Panc1 (cell line): ENCODE data around the gene ERCC6. TPM values are rescaled to one million over a fixed set of nuclear protein-coding genes. Genes with fewer than 3 reads are reported as not detected.

ENCODE experiments used
- ATAC-seq: fragments of 200-7000 bp; cut with Tn5 transposase; 2 replicates; pipeline ENCODE4 v1.9.1; 2020; ENCODE audit warnings: mild to moderate bottlenecking, moderate library complexity
- BruUV-seq: library from RNA; stranded (reverse); fragments of 400-500 nt; replicated peaks from 2 replicates; lab custom pipeline; 2021; lab: Mats Ljungman, UMichigan
- CTCF ChIA-PET: fragments of 300-600 bp; sonication (Branson Sonifier 250); formaldehyde crosslinking; loops from one replicate; lab custom pipeline; 2022; ENCODE audit warnings: antibody characterized with exemption; lab: Charles Lee
- POLR2A ChIA-PET: fragments of 300-600 bp; sonication (Branson Sonifier 250); formaldehyde crosslinking; loops from one replicate; lab custom pipeline; 2022; ENCODE audit warnings: antibody characterized with exemption; lab: Charles Lee
- DNase-seq: peaks from one replicate; pipeline ENCODE4 v3.0.0-alpha.2; 2010; ENCODE audit warnings: low read depth, low spot score
- H3K27ac ChIP-seq: 2 replicates; pipeline ENCODE4 v1.5.1; 2011; ENCODE audit warnings: mild to moderate bottlenecking, low read length, inconsistent platforms
- H3K27me3 ChIP-seq: fragments of 200-500 bp; sonication (Bioruptor generic); 2 replicates; pipeline ENCODE4 v1.6.0; 2014; ENCODE audit warnings: low read length, inconsistent platforms; ENCODE audit not compliant: control insufficient read depth, insufficient read depth
- H3K36me3 ChIP-seq: fragments of 200-500 bp; sonication (Bioruptor generic); 2 replicates; pipeline ENCODE4 v1.5.1; 2014; ENCODE audit warnings: inconsistent platforms, mild to moderate bottlenecking, low read length, moderate library complexity; ENCODE audit not compliant: control insufficient read depth, insufficient read depth
- H3K4me1 ChIP-seq: 2 replicates; pipeline ENCODE4 v1.5.1; 2011; ENCODE audit warnings: inconsistent platforms, mild to moderate bottlenecking, low read length, moderate library complexity; ENCODE audit not compliant: control insufficient read depth, insufficient read depth
- H3K4me3 ChIP-seq, 2 experiments: 2 replicates each; pipeline ENCODE4 v1.5.1; 2011 to 2012; ENCODE audit warnings: low read depth in 2 of 2, low read length in 2 of 2, mild to moderate bottlenecking in 2 of 2, inconsistent platforms in 1 of 2, moderate library complexity in 1 of 2
- H3K9me3 ChIP-seq: fragments of 200-500 bp; sonication (Bioruptor generic); 2 replicates; pipeline ENCODE4 v1.5.1; 2014; ENCODE audit warnings: low read depth, mild to moderate bottlenecking, inconsistent platforms, low read length, moderate library complexity; ENCODE audit not compliant: control insufficient read depth, insufficient read depth
- POLR2AphosphoS5 ChIP-seq: IDR thresholded peaks from 2 replicates; pipeline ENCODE4 v1.6.1; 2012; ENCODE audit warnings: mild to moderate bottlenecking, low read depth, low read length, moderate library complexity
- SIN3A ChIP-seq: IDR thresholded peaks from 2 replicates; pipeline ENCODE4 v1.6.1; 2012; ENCODE audit warnings: low read depth, mild to moderate bottlenecking, low read length, moderate library complexity, borderline replicate concordance; ENCODE audit not compliant: insufficient read depth
- TCF7L2 ChIP-seq: IDR thresholded peaks from 2 replicates; pipeline ENCODE4 v1.6.1; 2011; ENCODE audit warnings: mild to moderate bottlenecking, low read depth, low read length, inconsistent platforms
- in situ Hi-C: cut with HindIII; loops from 2 replicates; pipeline ENCODE4 v1.10.0; 2016; ENCODE audit warnings: low sequenced_read_pairs, low pct_unique_long_range_greater_than_20kb
- intact Hi-C: fragments of 100-400 bp; cut with micrococcal nuclease; formaldehyde crosslinking; loops from one replicate; pipeline ENCODE4 v1.10.0; 2022; ENCODE audit not compliant: unreplicated experiment
- total RNA-seq: library from RNA; stranded (reverse); gene quantifications from one replicate; pipeline ENCODE4 v1.2.1, GENCODE V29; 2021; ENCODE audit not compliant: unreplicated experiment
- TF ChIP-seq, protein P1 (sequence below): fragments of 450-650 bp; IDR thresholded peaks from 2 replicates; pipeline ENCODE4 v1.5.1; 2017; ENCODE audit warnings: mild to moderate bottlenecking
- TF ChIP-seq, protein P2 (sequence below), 2 experiments: IDR thresholded peaks; 2 replicates each; pipeline ENCODE4 v1.6.1; 2011 to 2012; ENCODE audit warnings: low read depth in 2 of 2, control low read depth in 1 of 2, low read length in 1 of 2, mild to moderate bottlenecking in 1 of 2, moderate library complexity in 1 of 2; ENCODE audit not compliant: insufficient read depth in 1 of 2

Gene ERCC6
- total RNA-seq, 1 experiment from 2014 or later: 19.1 TPM

DNA sequence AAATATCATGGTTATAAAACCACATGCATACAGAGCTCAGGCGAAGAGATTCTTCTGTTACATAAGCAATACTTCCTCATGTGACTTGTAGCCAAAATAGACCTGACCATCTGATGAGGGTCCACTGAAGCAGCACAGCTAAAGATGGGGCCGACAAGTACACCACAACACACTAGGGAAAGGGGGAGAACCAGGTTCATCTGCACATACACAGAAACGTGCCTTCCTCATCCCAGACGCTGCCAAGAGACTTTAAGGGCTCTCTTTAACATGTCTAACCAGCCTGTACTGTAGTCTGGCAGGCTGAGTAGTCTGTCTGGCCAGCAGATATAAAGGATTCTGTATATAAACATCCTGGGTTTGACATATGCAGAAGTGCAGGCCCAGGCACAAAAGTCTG is 30.3 kb downstream of the ERCC6 start:
- no peaks in the 10 kb centered on the region for H3K9me3 ChIP-seq
- no peaks in the 10 kb centered on the region for H3K4me1 ChIP-seq
- BruUV-seq: no TSS peak
- no peak overlapping the region for H3K4me3 ChIP-seq
- no peak for TF ChIP-seq POLR2AphosphoS5
- TF ChIP-seq, protein P1, sequence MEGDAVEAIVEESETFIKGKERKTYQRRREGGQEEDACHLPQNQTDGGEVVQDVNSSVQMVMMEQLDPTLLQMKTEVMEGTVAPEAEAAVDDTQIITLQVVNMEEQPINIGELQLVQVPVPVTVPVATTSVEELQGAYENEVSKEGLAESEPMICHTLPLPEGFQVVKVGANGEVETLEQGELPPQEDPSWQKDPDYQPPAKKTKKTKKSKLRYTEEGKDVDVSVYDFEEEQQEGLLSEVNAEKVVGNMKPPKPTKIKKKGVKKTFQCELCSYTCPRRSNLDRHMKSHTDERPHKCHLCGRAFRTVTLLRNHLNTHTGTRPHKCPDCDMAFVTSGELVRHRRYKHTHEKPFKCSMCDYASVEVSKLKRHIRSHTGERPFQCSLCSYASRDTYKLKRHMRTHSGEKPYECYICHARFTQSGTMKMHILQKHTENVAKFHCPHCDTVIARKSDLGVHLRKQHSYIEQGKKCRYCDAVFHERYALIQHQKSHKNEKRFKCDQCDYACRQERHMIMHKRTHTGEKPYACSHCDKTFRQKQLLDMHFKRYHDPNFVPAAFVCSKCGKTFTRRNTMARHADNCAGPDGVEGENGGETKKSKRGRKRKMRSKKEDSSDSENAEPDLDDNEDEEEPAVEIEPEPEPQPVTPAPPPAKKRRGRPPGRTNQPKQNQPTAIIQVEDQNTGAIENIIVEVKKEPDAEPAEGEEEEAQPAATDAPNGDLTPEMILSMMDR: no peak
- no peak for TF ChIP-seq TCF7L2
- TF ChIP-seq SIN3A: no peak
- TF ChIP-seq, protein P2, sequence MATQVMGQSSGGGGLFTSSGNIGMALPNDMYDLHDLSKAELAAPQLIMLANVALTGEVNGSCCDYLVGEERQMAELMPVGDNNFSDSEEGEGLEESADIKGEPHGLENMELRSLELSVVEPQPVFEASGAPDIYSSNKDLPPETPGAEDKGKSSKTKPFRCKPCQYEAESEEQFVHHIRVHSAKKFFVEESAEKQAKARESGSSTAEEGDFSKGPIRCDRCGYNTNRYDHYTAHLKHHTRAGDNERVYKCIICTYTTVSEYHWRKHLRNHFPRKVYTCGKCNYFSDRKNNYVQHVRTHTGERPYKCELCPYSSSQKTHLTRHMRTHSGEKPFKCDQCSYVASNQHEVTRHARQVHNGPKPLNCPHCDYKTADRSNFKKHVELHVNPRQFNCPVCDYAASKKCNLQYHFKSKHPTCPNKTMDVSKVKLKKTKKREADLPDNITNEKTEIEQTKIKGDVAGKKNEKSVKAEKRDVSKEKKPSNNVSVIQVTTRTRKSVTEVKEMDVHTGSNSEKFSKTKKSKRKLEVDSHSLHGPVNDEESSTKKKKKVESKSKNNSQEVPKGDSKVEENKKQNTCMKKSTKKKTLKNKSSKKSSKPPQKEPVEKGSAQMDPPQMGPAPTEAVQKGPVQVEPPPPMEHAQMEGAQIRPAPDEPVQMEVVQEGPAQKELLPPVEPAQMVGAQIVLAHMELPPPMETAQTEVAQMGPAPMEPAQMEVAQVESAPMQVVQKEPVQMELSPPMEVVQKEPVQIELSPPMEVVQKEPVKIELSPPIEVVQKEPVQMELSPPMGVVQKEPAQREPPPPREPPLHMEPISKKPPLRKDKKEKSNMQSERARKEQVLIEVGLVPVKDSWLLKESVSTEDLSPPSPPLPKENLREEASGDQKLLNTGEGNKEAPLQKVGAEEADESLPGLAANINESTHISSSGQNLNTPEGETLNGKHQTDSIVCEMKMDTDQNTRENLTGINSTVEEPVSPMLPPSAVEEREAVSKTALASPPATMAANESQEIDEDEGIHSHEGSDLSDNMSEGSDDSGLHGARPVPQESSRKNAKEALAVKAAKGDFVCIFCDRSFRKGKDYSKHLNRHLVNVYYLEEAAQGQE (IDR thresholded peaks at IDR 0.05; ENCODE audit: insufficient read depth in 1 of 2, low read depth in 2 of 2, low read length in 1 of 2): no peak
- no peaks in the 10 kb centered on the region for H3K36me3 ChIP-seq
- no peak overlapping the region for H3K27ac ChIP-seq
- POLR2A ChIA-PET: no interaction called here
- in situ Hi-C loops: no loop called here
- intact Hi-C loops: no loop called here
- H3K27me3 ChIP-seq: no peaks in the 10 kb centered on the region
- DNase-seq: no peak
- CTCF ChIA-PET: interaction anchor here (1.8 kb wide), 1 partner anchor 10 kb away, joined by 6 read pairs; no protein-coding TSS in a partner anchor
- ATAC-seq: no peak

DNA sequence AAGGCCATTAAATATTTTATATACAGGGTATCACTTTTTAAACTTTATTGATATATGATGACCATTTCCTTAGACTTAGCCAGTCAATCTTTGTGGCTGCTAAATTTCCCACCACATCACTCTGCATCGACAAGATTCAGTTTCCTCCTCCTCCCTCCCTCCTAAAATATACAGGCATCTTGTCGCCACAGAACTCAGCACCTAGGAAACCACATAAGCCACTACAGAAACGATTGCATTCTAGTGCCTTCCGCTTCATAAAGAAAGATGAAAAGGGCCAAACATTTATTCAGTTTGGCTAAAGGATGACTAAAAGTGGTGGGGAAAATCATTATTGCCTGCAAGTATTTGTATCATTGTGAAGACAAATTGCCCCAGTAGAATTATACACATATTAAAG is 30.7 kb downstream of the ERCC6 start:
- in situ Hi-C loops (no loop called here), intact Hi-C loops (no loop called here)
- DNase-seq (no peak), ATAC-seq (no peak)
- TF ChIP-seq, protein P2 (IDR thresholded peaks at IDR 0.05; ENCODE audit: insufficient read depth in 1 of 2, low read depth in 2 of 2, low read length in 1 of 2): no peak
- TF ChIP-seq POLR2AphosphoS5 (no peak), TCF7L2 (no peak), SIN3A (no peak)
- TF ChIP-seq, protein P1: no peak
- Histone ChIP-seq H3K4me1 (no peaks in the 10 kb centered on the region), H3K27ac (no peak overlapping the region), H3K9me3 (no peaks in the 10 kb centered on the region), H3K4me3 (no peak overlapping the region), H3K36me3 (no peaks in the 10 kb centered on the region), H3K27me3 (no peaks in the 10 kb centered on the region)
- ChIA-PET POLR2A (no interaction called here), CTCF (interaction anchor here (1.8 kb wide), 1 partner anchor 11 kb away, joined by 6 read pairs; no protein-coding TSS in a partner anchor)
- no TSS peak for BruUV-seq
